Skeletal muscle cell (primary cell): Measurements from ENCODE around the gene SP100.
"Not testable (repeated sequence)": the region's sequence is repeated elsewhere in the genome, so short reads cannot be mapped to it uniquely, and the experiment has no call there.

Experiments
- DNase-seq: peaks from one replicate; pipeline ENCODE4 v3.0.0-alpha.2; 2010; ENCODE audit warnings: low read depth
- H3K4me3 ChIP-seq: 2 replicates; pipeline ENCODE4 v1.5.1; 2011; ENCODE audit warnings: low read depth, mild to moderate bottlenecking, control low read depth, low read length, moderate library complexity

The SP100 gene

DNA sequence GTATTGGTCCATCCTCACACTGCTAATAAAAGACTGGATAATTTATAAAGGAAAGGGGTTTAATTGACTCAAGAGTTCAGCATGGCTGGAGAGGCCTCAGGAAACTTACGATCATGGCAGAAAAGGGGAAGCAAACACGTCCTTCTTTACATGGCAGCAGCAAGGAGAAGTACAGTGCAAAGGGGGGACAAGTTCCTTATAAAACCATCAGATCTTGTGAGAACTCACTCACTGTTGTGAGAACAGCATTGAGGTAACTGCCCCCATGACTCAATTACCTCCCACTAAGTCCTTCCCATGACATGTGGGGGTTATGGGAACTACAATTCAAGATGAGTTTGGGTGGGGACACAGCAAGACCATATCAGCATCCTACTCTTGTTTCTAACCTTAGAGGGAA lies 37.0 kb downstream of the SP100 start:
- no peak for DNase-seq
- no peak overlapping the region for H3K4me3 ChIP-seq

DNA sequence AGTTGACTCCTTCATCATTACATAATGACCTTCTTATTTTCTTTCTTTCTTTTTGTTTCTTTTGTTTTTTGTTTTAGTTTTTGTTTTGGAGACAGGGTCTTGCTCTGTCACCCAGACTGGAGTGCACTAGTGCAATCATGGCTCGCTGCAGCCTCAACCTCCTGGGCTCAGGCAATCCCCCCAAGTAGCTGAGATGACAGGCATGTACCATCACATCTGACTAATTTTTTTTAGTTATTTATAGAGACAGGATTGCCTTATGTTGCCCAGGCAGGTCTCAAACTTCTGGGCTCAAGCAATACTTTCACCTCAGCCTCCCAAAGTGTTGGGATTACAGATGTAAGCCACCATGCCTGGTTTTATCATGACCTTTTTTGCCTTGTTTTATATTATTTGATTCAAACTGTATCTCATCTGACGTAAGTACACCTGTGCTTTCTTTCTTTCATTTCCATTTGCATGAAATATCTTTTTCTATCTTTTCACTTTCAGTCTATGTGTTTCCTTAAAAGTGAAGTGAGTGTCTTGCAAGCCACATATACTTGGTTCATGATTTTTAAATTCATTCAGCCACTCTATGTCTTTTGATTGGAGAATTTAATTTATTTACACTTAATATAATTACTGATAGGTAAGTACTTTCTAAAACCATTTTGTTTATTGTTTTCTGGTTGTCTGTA lies 39.1 kb downstream of the SP100 start:
- no peak for DNase-seq
- no peak overlapping the region for H3K4me3 ChIP-seq

DNA sequence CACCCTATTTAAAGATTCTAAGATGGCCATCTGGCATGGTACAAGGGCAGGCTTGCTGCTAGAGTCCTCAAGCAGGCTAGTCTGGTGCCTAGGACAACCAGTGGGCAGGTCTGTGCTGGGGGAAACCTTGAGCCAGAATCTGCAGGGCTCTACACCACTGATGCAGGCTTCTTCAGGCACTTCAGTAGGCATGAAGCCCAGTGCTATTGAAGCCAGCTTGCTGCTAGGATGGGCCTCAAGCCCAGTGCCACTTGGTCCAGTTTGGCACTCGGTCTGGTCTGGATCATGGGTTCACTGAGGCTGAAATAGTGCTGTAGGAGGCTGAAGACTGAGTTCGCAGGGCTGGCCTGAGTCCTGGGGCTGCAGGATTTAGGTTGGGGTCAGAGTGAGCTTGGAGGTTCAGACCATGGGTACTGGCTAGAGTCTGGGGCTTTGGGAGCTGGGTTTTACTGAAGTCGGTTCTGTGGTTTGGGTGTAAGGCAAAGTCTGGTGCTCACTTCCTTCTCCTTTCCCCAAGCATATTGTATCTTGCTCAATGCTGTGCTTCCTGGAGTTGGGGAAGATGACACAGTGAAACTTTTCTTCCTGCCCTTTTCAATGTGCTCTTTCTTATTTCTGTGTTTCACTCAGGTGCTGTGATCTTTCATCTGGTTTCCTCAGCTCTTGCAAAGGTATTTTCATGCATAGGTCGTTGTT lies 41.2 kb downstream of the SP100 start:
- no peak for DNase-seq
- H3K4me3 ChIP-seq, result no peak overlapping the region

DNA sequence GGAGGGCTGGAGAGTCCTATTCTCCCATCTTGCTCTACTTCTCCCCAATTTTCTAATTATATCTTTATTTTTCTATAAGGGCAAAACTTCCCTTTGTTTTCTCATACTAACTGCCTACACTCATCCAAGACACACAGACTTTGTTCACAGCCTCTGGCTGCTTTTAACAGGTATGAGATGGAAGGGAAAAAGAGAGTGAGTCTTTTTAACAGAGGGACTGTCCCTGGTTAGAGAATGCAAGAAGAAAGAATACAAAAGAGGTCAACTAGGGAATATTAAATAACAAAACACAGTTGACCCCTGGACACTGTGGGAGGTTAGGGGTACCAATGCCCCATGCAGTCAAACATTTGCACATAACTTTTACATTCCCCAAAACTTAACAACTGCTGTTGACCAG lies 41.8 kb downstream of the SP100 start:
- DNase-seq, result no peak
- no peak overlapping the region for H3K4me3 ChIP-seq

DNA sequence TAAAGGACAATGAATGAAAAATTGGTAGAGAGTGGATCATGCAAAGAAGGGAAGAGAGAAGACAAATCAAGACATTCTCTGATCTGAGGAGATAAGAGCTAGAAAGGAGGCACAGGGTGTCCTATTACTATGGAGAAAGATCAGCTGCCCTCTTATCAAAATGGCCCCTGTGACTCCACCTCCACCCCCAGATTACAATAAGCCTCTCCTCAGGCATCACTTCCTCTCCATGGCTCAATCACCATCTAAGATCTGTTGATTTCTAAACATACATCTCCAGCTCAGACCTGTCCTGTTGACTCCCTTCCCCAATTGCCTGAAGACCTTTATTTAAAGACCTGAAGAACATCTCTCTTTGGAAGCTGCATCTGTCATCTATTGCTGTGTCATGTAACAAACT lies 43.2 kb downstream of the SP100 start:
- no peak for DNase-seq
- no peak overlapping the region for H3K4me3 ChIP-seq

DNA sequence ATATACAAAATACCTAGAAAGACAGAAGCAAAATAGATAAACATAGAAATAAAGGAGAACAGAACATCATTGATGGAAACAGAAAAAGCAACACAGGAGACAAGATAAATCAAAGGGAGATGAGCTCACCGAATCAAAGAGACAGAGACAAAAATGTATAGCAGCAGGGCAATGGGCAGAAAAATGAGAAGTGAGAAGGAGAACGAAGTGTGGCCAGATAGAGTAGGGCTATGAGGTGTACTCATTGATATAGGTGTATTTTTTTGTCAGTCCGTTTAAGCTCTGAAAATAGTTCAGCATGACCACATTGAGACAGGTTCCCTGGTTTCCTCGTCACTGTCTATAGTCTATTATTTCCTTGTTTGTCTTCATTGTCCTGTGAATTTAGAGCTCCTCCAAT lies 55.1 kb downstream of the SP100 start:
- no peak for DNase-seq
- H3K4me3 ChIP-seq, result no peak overlapping the region

DNA sequence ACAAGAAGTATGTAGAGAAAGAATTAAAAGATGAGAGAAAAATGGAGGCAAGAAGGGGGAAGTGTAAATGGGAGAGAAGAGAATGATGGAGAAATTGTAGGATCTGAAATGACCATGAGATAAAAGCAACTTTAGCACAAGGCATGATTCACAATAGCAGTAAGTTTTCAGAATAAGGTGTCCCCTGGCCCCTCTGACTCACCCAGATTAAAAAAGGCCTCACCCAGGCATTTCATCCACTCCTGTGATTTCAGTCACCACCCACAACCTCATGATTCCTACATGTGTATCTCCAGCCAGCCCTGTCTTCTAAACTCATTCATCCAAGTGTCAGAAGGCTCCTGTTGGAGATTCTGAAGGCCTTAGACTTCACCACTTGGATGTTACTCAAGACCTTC lies 56.6 kb downstream of the SP100 start:
- no peak overlapping the region for H3K4me3 ChIP-seq
- peak; percentile 67 for DNase-seq

DNA sequence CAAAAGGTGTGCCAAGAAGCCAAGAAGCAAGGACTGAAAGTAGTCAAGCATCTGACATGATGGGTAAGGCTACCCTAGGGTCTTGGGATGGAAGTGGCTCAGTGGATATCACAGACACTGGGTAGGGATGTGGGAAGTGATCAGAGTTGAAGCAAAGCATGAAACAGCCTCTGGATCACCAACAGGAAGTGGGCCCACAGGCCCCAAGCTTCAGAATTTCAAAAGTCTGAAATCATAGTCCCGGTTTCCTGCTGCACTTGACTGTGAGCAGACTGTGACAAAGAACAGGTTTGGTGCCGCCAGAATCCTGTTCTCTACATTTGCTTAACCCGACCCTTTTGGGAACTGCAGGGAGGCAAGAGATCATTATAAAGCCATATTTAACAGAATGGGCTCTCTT lies 57.4 kb downstream of the SP100 start:
- no peak overlapping the region for H3K4me3 ChIP-seq
- no peak for DNase-seq

DNA sequence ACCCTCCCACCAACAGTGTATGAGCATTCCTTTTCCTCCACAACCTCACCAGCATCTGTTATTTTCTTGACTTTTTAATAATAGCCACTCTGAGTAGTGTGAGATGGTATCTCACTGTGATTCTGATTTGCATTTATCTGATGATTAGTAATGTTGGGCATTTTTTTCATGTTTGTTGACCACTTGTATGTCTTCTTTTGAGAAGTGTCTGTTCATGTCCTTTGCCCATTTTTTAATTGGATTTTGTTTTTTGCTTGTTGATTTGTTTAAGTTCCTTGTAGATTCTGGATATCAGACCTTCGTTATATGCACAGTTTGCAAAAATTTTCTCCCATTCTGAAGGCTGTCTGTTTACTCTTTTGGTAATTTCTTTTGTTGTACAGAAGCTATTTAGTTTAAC lies 59.1 kb downstream of the SP100 start:
- no peak overlapping the region for H3K4me3 ChIP-seq
- no peak for DNase-seq

DNA sequence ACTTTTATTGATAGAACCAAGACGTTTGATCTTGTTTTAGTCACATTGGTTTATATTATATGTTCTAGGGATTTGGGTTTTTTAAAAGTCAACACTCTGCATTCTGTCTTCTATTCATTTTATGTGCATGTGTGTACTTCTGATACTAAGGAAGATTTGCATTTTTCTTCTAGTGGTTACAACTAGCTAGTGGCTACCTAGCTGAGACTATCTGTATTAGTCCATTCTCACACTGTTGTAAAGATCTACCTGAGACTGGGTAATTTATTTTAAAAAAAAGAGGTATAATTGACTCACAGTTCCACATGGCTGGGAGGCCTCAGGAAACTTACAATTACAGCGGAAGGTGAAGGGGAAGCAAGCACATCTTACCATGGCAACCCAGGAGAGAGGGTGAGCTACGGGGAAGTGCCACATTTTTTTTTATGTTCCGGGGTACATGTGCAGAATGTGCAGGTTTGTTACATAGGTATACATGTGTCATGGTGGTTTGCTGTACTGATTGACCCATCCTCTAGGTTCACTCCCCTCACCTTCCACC lies 69.9 kb downstream of the SP100 start:
- H3K4me3 ChIP-seq, result no peak overlapping the region
- DNase-seq, result no peak

DNA sequence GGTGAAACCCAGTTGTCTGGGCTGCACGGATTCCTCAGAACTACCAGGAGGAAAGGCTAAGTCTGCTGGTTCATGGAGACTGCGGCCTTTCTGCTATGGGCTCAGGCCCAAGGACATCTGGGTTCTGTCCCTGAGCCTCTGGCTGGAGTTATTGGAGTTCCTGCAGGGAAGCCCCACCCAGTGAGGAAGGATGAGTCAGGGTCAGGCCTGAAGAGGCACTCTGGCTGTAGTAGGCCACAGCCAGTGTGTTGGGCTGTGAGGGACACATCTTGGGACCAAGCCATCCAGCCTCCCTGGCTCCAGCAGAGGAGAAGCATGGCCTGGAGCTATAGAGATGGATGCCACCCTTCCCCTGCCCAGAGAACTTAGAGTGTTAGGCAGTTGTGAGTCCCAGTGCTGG lies 75.2 kb downstream of the SP100 start:
- DNase-seq, H3K4me3 ChIP-seq: not testable (repeated sequence)

DNA sequence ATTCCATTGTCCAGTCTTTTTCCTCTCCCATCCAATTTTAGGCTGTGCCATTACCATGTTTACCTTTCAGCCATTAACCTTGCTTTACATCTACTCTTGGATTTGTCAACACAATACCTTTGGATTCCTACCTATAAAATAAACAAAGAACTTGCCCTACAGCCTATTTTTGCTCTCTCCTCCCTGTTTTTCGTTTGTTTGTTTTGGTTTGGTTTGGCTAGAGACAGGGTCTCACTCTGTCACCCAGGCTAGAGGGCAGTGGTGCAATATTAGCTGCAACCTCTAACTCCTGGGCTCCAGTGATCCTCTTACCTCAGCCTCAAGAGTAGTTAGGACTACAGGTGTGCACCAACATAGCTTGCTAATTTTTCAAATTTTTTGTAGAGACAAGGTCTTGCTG lies 76.1 kb downstream of the SP100 start:
- H3K4me3 ChIP-seq, result no peak overlapping the region

DNA sequence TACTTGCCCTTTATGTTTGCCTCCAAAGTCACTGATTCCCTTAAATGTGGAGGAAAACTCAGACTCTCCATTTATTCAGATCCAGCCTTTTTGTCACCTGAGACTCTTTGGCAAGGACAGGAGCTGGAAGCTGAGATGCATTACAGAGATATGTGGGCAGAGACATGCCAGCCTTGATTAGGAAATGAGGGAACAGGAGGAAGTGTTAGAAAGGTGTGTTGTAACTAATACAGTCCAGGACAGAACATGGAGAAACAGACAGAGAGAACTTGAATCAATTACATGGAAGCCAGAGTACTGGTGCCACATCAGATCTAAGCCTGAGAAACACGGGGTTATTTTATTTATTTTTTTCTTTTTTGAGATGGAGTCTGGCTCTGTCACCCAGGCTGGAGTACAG lies 79.0 kb downstream of the SP100 start:
- H3K4me3 ChIP-seq, result no peak overlapping the region
- DNase-seq, result no peak

More for the DNA sequence above, 76.1 kb downstream of the SP100 start:
- DNase-seq, result no peak

DNA sequence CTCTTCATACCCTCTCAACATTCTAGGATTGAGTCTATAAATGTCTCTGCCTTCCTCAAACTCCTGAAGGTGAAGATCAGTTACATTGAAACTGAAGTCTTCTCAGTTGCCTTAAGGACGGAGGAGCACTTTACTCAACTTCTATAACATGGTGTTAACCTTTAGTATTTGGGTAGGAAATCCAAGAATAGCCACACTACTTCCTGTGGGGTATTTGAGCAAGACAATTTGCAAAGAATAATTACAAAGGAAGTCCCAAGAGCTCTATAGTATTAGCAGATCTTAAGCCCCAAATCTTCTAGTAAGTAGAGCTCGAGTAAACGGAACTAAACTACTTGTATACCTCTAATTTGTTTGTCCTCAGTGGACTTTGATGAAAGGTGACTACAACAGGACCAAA lies 80.9 kb downstream of the SP100 start:
- no peak for DNase-seq
- H3K4me3 ChIP-seq, result no peak overlapping the region

DNA sequence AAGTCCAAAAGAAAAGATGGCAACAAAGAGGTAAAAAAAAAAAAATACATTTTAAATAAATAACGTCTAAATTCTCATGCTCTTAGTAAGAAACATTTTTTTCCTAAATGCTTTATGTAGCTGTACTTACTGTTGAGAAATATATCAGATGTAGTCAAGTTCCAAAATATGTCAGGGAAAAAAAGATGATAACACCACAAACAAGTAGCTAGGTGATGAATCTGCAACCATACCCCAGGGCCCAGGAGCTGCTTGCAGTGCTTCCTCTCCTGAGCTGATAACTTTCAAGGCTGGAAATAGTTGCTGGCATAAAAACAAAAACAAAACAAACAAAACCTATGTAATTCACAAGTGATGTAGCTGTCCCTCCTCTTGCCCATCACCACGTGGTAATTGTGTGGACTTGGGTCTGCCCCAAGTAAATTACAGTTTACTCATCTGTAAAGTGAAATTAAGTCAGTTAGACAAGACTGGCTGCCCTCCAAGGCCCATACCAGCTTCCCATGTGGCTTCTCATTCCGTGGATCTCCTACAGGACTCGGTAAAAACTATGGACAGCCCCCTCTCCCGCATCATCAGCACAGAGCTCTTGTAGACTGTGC lies 82.6 kb downstream of the SP100 start:
- no peak overlapping the region for H3K4me3 ChIP-seq
- no peak for DNase-seq

DNA sequence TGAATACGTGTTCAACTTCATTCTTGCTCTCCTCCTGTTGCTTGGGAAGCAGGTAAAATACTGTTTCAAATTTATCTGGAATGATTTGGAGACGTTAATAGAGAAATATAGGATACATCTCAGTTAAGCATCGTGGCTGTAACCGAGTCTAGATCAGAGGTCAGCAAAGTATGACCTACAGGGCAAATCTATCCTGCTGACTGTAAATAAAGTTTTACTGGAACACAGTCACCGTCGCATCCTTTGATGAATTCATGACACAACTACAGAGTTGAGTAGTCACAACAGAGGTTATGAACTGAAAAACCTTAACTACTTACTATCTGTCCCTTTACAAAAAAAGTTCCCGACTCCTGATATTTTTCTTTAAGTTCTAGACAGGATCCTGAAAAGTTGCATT lies 86.6 kb downstream of the SP100 start:
- H3K4me3 ChIP-seq, result no peak overlapping the region
- DNase-seq, result no peak

DNA sequence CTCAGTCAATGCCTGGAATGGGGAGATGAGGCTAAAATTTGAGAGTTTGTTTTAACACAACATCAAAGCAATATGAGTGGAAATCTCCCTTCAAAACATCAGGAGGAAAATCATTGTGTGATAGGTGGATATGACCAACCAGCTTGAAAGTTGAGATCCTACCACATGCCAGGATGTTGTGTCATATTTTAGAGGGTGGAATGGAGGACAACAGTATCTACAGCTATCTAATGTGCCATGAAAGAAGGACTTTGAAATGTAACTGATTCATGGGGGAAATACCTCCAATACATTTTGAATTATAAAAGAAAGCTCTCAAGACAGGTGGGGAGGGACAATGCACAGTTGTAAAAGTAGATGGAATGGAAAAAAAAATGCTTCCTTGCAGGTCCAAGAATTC lies 87.8 kb downstream of the SP100 start:
- DNase-seq, result no peak
- no peak overlapping the region for H3K4me3 ChIP-seq

DNA sequence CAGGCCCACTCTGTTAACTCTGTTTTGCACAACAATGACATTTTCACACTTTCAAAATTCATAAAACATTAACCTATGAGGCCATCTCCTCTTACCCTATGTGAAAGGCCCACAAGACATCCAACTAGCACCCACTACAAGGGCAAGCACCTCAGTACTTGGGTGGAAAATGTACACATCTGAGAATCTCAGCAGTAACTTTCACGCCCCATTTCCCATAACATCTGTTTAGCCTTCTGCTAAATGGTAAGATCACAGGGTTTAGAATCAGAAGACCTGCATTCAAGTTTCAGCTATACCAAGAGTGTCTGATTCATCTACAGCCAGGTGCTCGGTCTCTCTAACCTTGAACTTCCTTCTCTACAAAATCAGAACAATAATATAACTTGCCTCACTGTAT lies 89.2 kb downstream of the SP100 start:
- DNase-seq, result no peak
- no peak overlapping the region for H3K4me3 ChIP-seq

DNA sequence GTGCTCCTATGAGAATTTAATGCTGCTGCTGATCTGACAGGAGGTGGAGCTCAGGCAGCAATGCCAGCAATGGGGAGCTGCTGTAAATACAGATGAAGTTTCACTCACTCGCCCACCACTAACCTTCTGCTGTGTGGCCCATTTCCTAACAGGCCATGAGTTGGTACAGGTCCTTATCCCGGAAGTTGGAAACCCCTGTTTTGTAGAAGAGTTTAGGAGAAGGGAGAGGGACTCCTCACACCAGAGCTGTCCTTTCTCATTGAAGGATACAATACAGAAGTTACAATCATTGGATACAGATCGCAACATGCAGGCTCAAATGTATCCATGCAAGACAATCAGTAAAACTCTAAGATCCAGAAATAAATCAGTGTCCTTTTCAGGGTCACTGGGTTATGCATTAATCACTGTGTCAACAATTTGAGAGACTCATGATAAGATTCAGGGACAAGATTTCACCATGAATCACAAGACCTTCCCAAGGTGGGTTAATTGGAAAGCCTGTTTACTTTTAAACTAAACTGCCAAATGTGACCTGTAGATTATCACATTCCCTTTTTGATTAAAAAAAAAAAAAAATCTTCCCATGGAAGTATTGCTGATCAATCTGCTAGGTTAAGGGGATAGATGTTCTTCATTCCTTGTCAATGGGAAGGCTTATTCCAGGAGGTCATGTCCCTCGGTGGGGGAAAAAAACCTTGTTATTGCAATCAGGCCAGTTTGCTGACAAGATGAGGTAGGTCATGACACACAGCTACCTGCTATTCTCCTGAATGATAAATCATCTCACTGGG lies 97.2 kb downstream of the SP100 start:
- DNase-seq, result no peak
- no peak overlapping the region for H3K4me3 ChIP-seq
